HG02870 (cell line): ENCODE data around the gene PZP.

Source experiments
- ATAC-seq: cut with Tn5 transposase; IDR thresholded peaks from one replicate; pipeline ENCODE4 v1.9.1; 2021; ENCODE audit warnings: mild to moderate bottlenecking, moderate library complexity; ENCODE audit not compliant: unreplicated experiment

Gene PZP

DNA sequence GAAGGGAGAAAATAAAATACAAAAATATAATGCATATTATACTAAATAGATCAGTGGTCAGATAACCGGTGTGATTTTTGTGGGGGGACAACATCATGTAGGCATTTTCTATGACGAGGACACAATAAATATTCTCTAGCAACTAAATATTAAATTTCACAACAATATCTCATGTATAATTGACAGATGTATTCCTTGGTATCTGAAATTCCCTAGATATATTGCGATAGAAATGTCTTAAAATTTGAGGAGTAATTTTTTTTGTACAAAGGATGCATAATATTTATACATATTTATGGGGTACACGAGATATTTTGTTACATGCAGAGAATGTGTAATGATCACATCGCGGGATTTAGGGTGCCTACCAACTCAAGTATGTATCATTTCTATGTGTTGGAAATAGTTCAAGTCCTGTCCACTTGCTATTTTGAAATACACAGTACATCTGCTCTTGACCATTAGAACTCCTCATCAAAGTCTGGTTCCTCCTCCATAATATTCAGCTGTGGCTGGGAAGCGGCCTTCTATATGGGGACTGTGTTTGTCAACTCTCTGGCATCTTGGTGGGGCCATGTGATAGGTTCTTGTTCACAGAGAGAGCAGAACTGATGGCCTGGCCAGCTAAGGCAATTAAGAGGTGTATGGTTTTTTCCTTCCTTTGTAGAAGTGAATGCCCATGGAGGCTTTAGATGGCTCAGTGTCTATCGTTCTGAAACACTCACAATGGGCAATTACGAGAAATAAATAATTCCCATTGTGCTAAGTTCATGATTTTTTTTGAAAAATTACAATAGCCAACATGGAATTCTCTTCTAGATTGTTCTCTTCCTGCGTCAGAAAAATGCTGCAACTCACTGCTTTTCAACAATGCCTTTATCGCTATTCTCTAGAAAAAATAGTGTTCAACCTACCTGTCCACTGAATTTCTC, 101.3 kb downstream of the PZP start:
- no peak for ATAC-seq

DNA sequence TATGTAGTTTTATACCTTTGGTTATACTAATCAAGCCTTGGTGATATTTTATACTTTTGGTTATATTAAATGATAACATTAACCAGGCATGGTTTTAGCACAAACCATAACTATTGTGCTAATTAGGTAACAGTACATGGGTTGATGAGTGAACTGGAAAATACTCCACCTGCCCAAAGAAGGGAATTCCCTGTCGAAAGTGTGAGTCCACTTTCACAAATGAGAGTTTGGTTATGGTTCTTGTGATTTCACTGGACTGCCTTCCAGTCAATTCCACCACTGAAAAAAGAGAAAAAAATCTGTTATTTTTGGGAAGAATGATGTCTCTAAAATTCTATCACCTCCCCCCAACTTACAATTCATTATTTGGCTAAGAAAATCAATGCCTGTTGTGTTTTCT, 102.1 kb downstream of the PZP start:
- ATAC-seq = no peak

- ATAC-seq = no peak
Observed at GRCh38 chr12:9104767-9105423, 103.3 kb downstream of the PZP start.

DNA sequence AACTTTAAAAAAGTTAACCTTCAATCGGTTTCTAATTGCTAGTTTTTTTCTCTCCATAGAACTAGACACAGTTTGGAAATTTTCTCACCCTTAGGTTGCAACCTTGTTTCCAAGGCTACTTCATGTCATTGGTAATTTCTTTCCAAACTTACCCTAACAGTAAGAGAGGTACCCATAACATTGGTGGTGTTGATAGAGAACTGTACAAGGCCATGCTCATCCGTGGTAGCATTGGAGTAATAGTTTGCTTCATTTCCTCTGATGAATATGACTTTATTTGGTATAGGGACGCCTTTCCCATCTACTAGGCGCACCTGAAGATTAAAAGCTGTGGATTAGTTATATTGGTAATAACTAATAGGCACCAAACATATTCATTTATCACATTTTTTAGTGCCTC, 104.1 kb downstream of the PZP start:
- no peak for ATAC-seq

GRCh38 chr12:9103050-9103849, 104.9 kb downstream of the PZP start:
- no peak for ATAC-seq

DNA sequence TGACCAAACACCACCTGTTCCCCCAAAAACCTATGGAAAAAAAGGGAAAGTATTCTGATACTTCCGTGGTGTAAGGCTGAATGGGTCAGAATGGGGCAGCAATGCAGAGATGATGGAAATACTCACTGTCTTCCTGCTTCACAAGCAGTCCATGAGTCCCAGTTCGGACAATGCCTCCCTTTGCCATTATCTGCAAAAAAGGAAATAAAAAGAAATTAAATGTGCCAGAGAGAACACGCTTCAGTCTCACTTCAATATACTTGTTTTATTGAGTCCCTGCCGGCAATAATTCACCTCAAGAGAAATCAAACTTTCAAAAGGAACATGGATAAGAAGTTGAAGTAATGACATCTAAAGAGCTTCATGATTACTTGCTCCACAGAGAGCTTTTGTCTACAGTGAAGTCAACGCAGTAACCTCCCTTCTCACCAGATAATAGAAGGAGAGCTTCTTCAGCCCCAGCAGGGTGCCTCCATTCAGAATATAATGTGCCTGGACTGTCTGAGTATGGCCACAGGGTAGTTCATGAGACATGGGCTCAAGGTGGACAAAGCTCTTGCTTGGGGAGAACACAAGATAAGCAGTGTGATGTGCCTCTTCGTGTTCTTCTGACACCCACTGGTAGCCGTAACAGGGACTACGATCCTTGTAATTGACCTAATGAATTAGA, 107.0 kb downstream of the PZP start:
- ATAC-seq = no peak

GRCh38 chr12:9099552-9100190, 108.5 kb downstream of the PZP start:
- no peak for ATAC-seq
